Astrocyte (in vitro differentiated cells and primary cell): ENCODE results near the gene TAP1. TPM values are rescaled to one million over a fixed set of nuclear protein-coding genes. Genes with fewer than 3 reads are reported as not detected.

ENCODE experiments used
- DNase-seq: peaks from one replicate; pipeline ENCODE4 v3.0.0-alpha.2; 2010; ENCODE audit warnings: low read depth
- FAIRE-seq: peaks from 2 replicates; lab custom pipeline; 2011; peaks lifted over from hg19 to GRCh38; lab: Jason Lieb, UNC
- H2AFZ ChIP-seq: 2 replicates; pipeline ENCODE4 v1.6.0; 2012; ENCODE audit warnings: low read depth, low read length, inconsistent platforms
- H3K27ac ChIP-seq: 2 replicates; pipeline ENCODE4 v1.5.1; 2011; ENCODE audit warnings: low read depth, low read length, inconsistent platforms
- H3K27me3 ChIP-seq: 2 replicates; pipeline ENCODE4 v1.6.0; 2011; ENCODE audit warnings: low read length, inconsistent platforms; ENCODE audit not compliant: insufficient read depth
- H3K36me3 ChIP-seq: 2 replicates; pipeline ENCODE4 v1.5.1; 2011; ENCODE audit warnings: low read length, inconsistent platforms; ENCODE audit not compliant: insufficient read depth
- H3K4me1 ChIP-seq: 2 replicates; pipeline ENCODE4 v1.5.1; 2011; ENCODE audit warnings: low read length, inconsistent platforms; ENCODE audit not compliant: insufficient read depth
- H3K4me2 ChIP-seq: 2 replicates; pipeline ENCODE4 v1.6.0; 2012; ENCODE audit warnings: low read length, inconsistent platforms
- H3K4me3 ChIP-seq: 2 replicates; pipeline ENCODE4 v1.5.1; 2011; ENCODE audit warnings: low read depth, mild to moderate bottlenecking, low read length, inconsistent platforms; ENCODE audit not compliant: insufficient read depth
- H3K79me2 ChIP-seq: 2 replicates; pipeline ENCODE4 v1.6.0; 2012; ENCODE audit warnings: mild to moderate bottlenecking, low read length, inconsistent platforms; ENCODE audit not compliant: insufficient read depth
- H3K9ac ChIP-seq: 2 replicates; pipeline ENCODE4 v1.6.0; 2012; ENCODE audit warnings: mild to moderate bottlenecking, low read length, inconsistent platforms
- H3K9me3 ChIP-seq: 2 replicates; pipeline ENCODE4 v1.5.1; 2012; ENCODE audit warnings: low read depth, mild to moderate bottlenecking, low read length, inconsistent platforms; ENCODE audit not compliant: insufficient read depth
- H4K20me1 ChIP-seq: 2 replicates; pipeline ENCODE4 v1.6.0; 2012; ENCODE audit warnings: low read length, inconsistent platforms; ENCODE audit not compliant: insufficient read depth
- H3K27ac Mint-ChIP-seq: one replicate; pipeline ENCODE4 v1.8.0; 2021; ENCODE audit warnings: mild to moderate bottlenecking, mixed read lengths; ENCODE audit not compliant: unreplicated experiment
- H3K27me3 Mint-ChIP-seq: one replicate; pipeline ENCODE4 v1.8.0; 2021; ENCODE audit warnings: low read depth, mixed read lengths; ENCODE audit not compliant: unreplicated experiment
- H3K36me3 Mint-ChIP-seq: one replicate; pipeline ENCODE4 v1.8.0; 2021; ENCODE audit warnings: low read depth, mixed read lengths; ENCODE audit not compliant: unreplicated experiment
- H3K4me1 Mint-ChIP-seq: one replicate; pipeline ENCODE4 v1.8.0; 2021; ENCODE audit warnings: low read depth, mixed read lengths; ENCODE audit not compliant: unreplicated experiment
- H3K4me3 Mint-ChIP-seq: one replicate; pipeline ENCODE4 v1.8.0; 2021; ENCODE audit warnings: mild to moderate bottlenecking, moderate library complexity, mixed read lengths; ENCODE audit not compliant: unreplicated experiment
- H3K9me3 Mint-ChIP-seq: one replicate; pipeline ENCODE4 v1.8.0; 2021; ENCODE audit warnings: mild to moderate bottlenecking, mixed read lengths; ENCODE audit not compliant: unreplicated experiment
- EZH2 ChIP-seq: IDR thresholded peaks from 2 replicates; pipeline ENCODE4 v1.6.1; 2012; ENCODE audit warnings: mild to moderate bottlenecking, low read length, inconsistent platforms; ENCODE audit not compliant: insufficient read depth
- total RNA-seq: library from RNA; stranded (reverse); gene quantifications from 2 replicates; pipeline ENCODE4 v1.2.1, GENCODE V29; 2021
- TF ChIP-seq, protein P1 (sequence below): IDR thresholded peaks from 2 replicates; pipeline ENCODE4 v1.5.1; 2011; ENCODE audit warnings: low read depth, mild to moderate bottlenecking, inconsistent platforms, low read length, moderate library complexity; ENCODE audit not compliant: insufficient read depth

The TAP1 gene
- total RNA-seq, 1 donor from 2014 or later = 135 TPM

DNA sequence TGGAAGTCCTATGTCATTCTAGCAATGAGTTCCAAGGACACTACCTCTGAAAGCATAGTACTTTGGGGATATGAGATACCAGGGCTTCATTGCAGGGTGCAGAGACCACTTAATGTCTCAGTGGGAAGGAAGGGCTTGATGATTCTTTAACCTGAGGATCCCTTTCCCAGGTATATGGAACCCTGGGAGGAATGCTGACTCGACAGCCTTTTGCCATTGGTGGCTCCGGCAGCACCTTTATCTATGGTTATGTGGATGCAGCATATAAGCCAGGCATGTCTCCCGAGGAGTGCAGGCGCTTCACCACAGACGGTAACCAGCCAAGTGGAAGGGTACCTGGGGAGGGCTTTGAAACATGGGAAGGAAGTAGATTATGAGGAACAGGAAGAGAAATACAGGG lies 4.7 kb upstream of the TAP1 start:
- DNase-seq (no peak), FAIRE-seq (no peak)
- Histone ChIP-seq H3K36me3 (no peaks in the 10 kb centered on the region), H4K20me1 (no peaks in the 10 kb centered on the region), H3K4me1 (no peaks in the 10 kb centered on the region), H3K27me3 (peaks cover 5% of the 10 kb centered on the region), H3K79me2 (no peaks in the 10 kb centered on the region), H2AFZ (no peak overlapping the region), H3K4me3 (no peak overlapping the region), H3K9ac (no peak overlapping the region), H3K4me2 (no peak overlapping the region), H3K9me3 (no peaks in the 10 kb centered on the region), H3K27ac (no peak overlapping the region)
- no peak overlapping the region for H3K4me3 Mint-ChIP-seq
- H3K27me3 Mint-ChIP-seq = peaks cover 27% of the 10 kb centered on the region
- peaks cover 2% of the 10 kb centered on the region for H3K4me1 Mint-ChIP-seq
- no peak overlapping the region for H3K27ac Mint-ChIP-seq
- H3K9me3 Mint-ChIP-seq = no peaks in the 10 kb centered on the region
- TF ChIP-seq, protein P1, sequence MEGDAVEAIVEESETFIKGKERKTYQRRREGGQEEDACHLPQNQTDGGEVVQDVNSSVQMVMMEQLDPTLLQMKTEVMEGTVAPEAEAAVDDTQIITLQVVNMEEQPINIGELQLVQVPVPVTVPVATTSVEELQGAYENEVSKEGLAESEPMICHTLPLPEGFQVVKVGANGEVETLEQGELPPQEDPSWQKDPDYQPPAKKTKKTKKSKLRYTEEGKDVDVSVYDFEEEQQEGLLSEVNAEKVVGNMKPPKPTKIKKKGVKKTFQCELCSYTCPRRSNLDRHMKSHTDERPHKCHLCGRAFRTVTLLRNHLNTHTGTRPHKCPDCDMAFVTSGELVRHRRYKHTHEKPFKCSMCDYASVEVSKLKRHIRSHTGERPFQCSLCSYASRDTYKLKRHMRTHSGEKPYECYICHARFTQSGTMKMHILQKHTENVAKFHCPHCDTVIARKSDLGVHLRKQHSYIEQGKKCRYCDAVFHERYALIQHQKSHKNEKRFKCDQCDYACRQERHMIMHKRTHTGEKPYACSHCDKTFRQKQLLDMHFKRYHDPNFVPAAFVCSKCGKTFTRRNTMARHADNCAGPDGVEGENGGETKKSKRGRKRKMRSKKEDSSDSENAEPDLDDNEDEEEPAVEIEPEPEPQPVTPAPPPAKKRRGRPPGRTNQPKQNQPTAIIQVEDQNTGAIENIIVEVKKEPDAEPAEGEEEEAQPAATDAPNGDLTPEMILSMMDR = no peak
- no peak for TF ChIP-seq EZH2
- peaks cover 11% of the 10 kb centered on the region for H3K36me3 Mint-ChIP-seq

DNA sequence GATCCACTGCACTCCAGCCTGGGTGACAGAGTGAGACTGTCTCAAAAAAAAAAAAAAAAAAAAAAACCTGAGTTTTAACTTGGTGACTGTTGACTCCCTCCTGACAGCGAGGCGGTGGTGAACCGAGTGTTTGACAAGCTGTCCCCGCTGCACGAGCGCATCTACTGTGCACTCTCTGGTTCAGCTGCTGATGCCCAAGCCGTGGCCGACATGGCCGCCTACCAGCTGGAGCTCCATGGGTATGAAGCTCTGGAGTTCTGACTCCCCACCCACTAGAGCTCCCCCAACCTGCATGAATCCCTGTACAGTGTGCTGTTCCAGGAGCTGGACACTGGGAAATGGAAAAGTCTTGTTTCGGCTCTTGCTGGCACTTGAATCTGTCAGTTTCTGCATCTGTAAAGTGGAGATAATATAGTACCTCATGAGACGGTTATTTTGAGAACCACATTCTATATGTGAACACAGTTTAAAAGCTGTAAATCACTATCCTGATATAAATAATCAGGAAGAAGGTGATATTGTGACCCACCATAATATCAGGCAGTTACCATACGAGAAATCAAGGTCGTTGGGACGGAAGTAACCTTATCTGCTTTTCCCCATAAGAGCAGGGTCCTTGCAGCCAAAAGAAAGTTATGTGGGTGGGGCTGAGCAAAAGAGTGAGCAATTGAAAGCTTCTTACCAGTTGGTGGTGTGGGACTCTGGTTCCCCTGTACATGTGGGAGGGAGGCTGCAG lies 3.8 kb upstream of the TAP1 start:
- peaks cover 28% of the 10 kb centered on the region for H3K27me3 Mint-ChIP-seq
- FAIRE-seq (no peak), DNase-seq (no peak)
- Histone ChIP-seq H3K36me3 (no peaks in the 10 kb centered on the region), H3K4me2 (no peak overlapping the region), H3K79me2 (peaks cover 6% of the 10 kb centered on the region), H2AFZ (no peak overlapping the region), H3K27ac (no peak overlapping the region), H3K4me1 (peaks cover 6% of the 10 kb centered on the region), H3K4me3 (no peak overlapping the region), H3K27me3 (peaks cover 5% of the 10 kb centered on the region), H3K9ac (no peak overlapping the region), H3K9me3 (no peaks in the 10 kb centered on the region), H4K20me1 (no peaks in the 10 kb centered on the region)
- H3K4me1 Mint-ChIP-seq = peaks cover 2% of the 10 kb centered on the region
- TF ChIP-seq EZH2 = no peak
- TF ChIP-seq, protein P1 = no peak
- no peak overlapping the region for H3K27ac Mint-ChIP-seq
- no peaks in the 10 kb centered on the region for H3K9me3 Mint-ChIP-seq
- H3K4me3 Mint-ChIP-seq = no peak overlapping the region
- H3K36me3 Mint-ChIP-seq = peaks cover 11% of the 10 kb centered on the region
